ENCODE results near the gene XYLB.

DNA sequence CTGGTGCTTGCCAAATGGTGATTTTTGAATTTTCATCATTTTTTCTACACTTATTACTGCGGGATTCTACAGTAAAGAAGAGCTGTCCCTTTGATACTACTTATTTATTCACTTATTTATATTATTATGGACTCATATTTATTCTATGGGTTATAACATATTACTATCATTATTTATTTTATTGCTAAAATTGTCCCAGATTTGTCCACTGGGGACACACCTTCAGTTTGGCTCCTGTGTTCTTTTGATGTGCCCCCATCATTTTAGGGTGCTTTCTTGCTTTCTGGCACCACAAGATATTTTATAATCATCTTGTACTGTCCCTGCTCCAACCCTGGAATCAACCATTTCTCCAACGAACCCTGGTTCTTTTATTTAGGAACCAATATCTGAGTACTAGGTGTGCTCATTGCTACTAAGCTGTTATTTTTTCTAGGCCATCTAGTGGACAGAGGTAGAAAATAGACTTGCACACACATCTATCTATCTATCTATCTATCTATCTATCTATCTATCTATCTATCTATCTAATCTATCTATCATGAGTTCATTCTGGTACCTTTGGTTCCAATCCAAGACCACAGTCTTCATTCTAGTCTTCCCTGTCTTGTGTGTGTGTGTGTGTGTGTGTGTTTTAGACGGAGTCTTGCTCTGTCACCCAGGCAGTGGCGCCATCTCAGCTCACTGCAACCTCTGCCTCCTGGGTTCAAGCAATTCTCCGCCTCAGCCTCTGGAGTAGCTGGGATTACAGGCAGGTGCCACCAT lies 48.5 kb upstream of the XYLB start:
- no peak for TF ChIP-seq POLR2A (IDR thresholded peaks at IDR 0.05)
- TF ChIP-seq, protein P1, sequence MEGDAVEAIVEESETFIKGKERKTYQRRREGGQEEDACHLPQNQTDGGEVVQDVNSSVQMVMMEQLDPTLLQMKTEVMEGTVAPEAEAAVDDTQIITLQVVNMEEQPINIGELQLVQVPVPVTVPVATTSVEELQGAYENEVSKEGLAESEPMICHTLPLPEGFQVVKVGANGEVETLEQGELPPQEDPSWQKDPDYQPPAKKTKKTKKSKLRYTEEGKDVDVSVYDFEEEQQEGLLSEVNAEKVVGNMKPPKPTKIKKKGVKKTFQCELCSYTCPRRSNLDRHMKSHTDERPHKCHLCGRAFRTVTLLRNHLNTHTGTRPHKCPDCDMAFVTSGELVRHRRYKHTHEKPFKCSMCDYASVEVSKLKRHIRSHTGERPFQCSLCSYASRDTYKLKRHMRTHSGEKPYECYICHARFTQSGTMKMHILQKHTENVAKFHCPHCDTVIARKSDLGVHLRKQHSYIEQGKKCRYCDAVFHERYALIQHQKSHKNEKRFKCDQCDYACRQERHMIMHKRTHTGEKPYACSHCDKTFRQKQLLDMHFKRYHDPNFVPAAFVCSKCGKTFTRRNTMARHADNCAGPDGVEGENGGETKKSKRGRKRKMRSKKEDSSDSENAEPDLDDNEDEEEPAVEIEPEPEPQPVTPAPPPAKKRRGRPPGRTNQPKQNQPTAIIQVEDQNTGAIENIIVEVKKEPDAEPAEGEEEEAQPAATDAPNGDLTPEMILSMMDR (IDR thresholded peaks at IDR 0.05), result no peak
- no peak for TF ChIP-seq EP300 (IDR thresholded peaks at IDR 0.05)

Data from ovary (tissue), 3 donors.